Stomach (tissue), 9 donors: ENCODE results near the gene PLXNB2. TPM values are rescaled to one million over a fixed set of nuclear protein-coding genes. Genes with fewer than 3 reads are reported as not detected.

Source experiments
- DNase-seq, 2 donors: peaks; one replicate each; pipeline versions ENCODE4 v3.0.0 to v3.0.0-alpha.2; 2013 to 2019
- H3K27ac ChIP-seq, 5 donors: fragments of 200-600 bp in 4 of 5; sonication (generic) in 4 of 5; one replicate each; pipeline ENCODE4 v1.5.1; 2013 to 2019; ENCODE audit warnings: mild to moderate bottlenecking in 1 of 5, moderate library complexity in 1 of 5
- H3K27me3 ChIP-seq, 3 donors: fragments of 200-600 bp; sonication (generic); one replicate each; pipeline ENCODE4 v1.5.1; 2017 to 2019; ENCODE audit warnings: mixed run types in 1 of 3
- H3K36me3 ChIP-seq, 4 donors: fragments of 200-600 bp; sonication (generic); 1 replicate in 3 of 4; 2 replicates in 1 of 4; pipeline ENCODE4 v1.5.1; 2016 to 2019
- H3K4me1 ChIP-seq, 4 donors: fragments of 200-600 bp; sonication (generic); one replicate each; pipeline ENCODE4 v1.5.1; 2016 to 2019
- H3K4me3 ChIP-seq, 4 donors: fragments of 200-600 bp; sonication (generic) in 3 of 4; one replicate each; pipeline ENCODE4 v1.5.1; 2016 to 2019; ENCODE audit warnings: mild to moderate bottlenecking in 1 of 4
- H3K9me3 ChIP-seq, 4 donors: fragments of 200-600 bp; sonication (generic); one replicate each; pipeline ENCODE4 v1.5.1; 2016 to 2019
- EP300 ChIP-seq: sonication (generic); formaldehyde crosslinking; IDR thresholded peaks from one replicate; pipeline ENCODE4 v1.6.1; 2017; ENCODE audit warnings: antibody characterized with exemption
- POLR2A ChIP-seq, 4 donors: fragments of 450-650 bp; IDR thresholded peaks; one replicate each; pipeline ENCODE4 v1.6.1; 2016; ENCODE audit warnings: antibody characterized with exemption in 4 of 4, control low read depth in 2 of 4, mild to moderate bottlenecking in 1 of 4, moderate library complexity in 1 of 4
- POLR2AphosphoS5 ChIP-seq, 3 donors: sonication (generic); formaldehyde crosslinking; IDR thresholded peaks; one replicate each; pipeline ENCODE4 v1.6.1; 2016; ENCODE audit warnings: antibody characterized with exemption in 3 of 3
- WGBS, 5 donors: extraction: QIAGEN DNeasy Blood & Tissue Kit in 3 of 5; methylation state at CpG; one replicate each; pipeline versions ENCODE4 v1.1.5 to v1.1.7; 2013 to 2018; 5-methylcytosine and 5-hydroxymethylcytosine counted together
- intact Hi-C: fragments of 100-400 bp; cut with DNase I; formaldehyde crosslinking; loops from one replicate; pipeline ENCODE4 v1.15.1; 2023; ENCODE audit warnings: low total_unique reads
- polyA plus RNA-seq, 3 donors: library from polyadenylated mRNA; stranded (reverse); fragments of 200-250 nt; gene quantifications; one replicate each; pipeline ENCODE4 v1.2.3, GENCODE V29; 2013
- total RNA-seq, 5 donors: library from RNA; depleted of rRNA; stranded (reverse); fragments of >200 nt; gene quantifications; one replicate each; pipeline versions ENCODE4 v1.1.0 to v1.2.3, GENCODE V29; 2014 to 2016
- TF ChIP-seq, protein P1 (sequence below), 7 experiments: fragments of 450-650 bp in 4 of 7; fragments of 200-600 bp in 3 of 7; sonication (generic) in 3 of 7; IDR thresholded peaks; one replicate each; pipeline ENCODE4 v1.5.1; 2016 to 2019; ENCODE audit warnings: antibody characterized with exemption in 7 of 7, control low read depth in 2 of 7, mild to moderate bottlenecking in 1 of 7
- donor health status: healthy with polysubstance abuse.
- donor health status: Bipolar disorder and iron deficiency.
- donor health status: healthy.

PLXNB2 gene
- total and polyA plus RNA-seq, 8 donors: 50.3 to 648 (median 269) TPM

DNA sequence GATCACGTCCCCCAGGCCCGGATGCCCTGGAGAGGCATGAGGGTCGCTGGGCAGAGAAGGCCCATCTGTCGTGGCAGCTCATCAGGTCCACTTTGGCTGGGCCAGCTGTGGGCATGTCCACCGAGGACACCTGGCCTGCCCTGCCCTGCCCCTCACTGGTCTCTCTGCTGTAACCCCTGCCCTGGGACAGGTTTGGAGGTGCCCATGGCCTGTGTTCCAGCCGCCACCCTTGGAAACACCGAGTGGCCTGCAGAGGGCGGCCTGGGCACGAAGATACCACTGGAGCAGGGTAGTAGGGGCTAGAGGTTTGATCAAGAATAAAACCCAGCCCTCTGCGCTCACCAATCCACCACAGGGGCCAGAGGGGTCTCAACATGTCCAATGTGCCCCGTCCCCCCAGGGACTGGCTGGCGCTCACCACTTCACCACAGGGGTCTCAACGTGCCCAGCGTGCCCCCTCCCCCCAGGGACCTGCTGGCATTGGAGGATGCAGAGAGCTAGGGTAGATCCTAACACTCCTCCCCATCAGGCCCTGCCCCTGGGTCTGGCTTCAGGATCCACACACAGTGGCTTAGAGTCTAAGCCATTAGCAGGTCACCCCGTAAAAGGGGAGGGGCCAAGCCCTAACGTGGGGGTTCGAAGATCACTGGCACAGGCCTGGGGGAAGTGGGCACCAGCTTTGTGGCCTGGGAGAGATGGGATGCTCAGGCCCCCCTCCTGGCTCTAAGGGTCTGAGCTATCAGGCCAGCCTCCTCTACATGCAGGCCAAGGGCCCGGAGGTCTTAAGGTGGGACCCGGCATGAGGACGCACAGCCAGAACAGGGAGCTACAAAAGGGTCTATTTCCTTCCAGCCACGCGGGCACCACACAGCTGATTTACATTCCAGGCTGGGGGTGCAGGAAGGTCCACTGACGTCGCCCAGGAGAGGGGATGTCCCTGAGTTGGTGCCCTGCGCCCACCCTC, 55.1 kb downstream of the PLXNB2 start:
- peaks cover 0 to under 1% (median 0%) of the 10 kb centered on the region in 3 donors for H3K27me3 ChIP-seq
- 42 to 90% (median 47%) methylated on average over 5 to 25 of the region's 25 CpGs for WGBS, 5 donors
- H3K36me3 ChIP-seq: peaks cover 0 to 18% (median 9%) of the 10 kb centered on the region in 4 donors
- DNase-seq: peak; percentile 84 to 89
- no peaks in the 10 kb centered on the region for H3K9me3 ChIP-seq
- peaks cover 32 to 57% (median 54%) of the 10 kb centered on the region in 4 donors for H3K4me1 ChIP-seq
- intact Hi-C loops: loop anchor here (10.0 kb wide), 1 partner anchor 252 kb away; the partner anchor contains the start of genes LMF2 and NCAPH2
- peak overlapping the region; percentile 71 to 84 (median 83) for H3K27ac ChIP-seq
- H3K4me3 ChIP-seq: peak overlapping the region; percentile 62 to 78 (median 66)
- TF ChIP-seq POLR2A (IDR thresholded peaks at IDR 0.05) (no peak), POLR2AphosphoS5 (IDR thresholded peaks at IDR 0.05) (peak in 1 of 3 donors; percentile 50), EP300 (no peak)
- TF ChIP-seq, protein P1, sequence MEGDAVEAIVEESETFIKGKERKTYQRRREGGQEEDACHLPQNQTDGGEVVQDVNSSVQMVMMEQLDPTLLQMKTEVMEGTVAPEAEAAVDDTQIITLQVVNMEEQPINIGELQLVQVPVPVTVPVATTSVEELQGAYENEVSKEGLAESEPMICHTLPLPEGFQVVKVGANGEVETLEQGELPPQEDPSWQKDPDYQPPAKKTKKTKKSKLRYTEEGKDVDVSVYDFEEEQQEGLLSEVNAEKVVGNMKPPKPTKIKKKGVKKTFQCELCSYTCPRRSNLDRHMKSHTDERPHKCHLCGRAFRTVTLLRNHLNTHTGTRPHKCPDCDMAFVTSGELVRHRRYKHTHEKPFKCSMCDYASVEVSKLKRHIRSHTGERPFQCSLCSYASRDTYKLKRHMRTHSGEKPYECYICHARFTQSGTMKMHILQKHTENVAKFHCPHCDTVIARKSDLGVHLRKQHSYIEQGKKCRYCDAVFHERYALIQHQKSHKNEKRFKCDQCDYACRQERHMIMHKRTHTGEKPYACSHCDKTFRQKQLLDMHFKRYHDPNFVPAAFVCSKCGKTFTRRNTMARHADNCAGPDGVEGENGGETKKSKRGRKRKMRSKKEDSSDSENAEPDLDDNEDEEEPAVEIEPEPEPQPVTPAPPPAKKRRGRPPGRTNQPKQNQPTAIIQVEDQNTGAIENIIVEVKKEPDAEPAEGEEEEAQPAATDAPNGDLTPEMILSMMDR (IDR thresholded peaks at IDR 0.05): peak in 5 of 7 experiments; percentile 44 to 75 (median 71)

- TF ChIP-seq POLR2AphosphoS5 (IDR thresholded peaks at IDR 0.05) (no peak), POLR2A (IDR thresholded peaks at IDR 0.05) (no peak), EP300 (no peak)
- TF ChIP-seq, protein P1 (IDR thresholded peaks at IDR 0.05): no peak
- H3K9me3 ChIP-seq: no peaks in the 10 kb centered on the region
- WGBS, 5 donors: 8 to 23% (median 10%) methylated on average over 15 to 36 of the region's 36 CpGs
- peak overlapping the region; percentile 71 to 84 (median 83) for H3K27ac ChIP-seq
- peak overlapping the region; percentile 62 to 78 (median 66) for H3K4me3 ChIP-seq
- intact Hi-C loops: loop anchor here (10.0 kb wide), 1 partner anchor 253 kb away; the partner anchor contains the start of genes LMF2 and NCAPH2
- no peaks in the 10 kb centered on the region for H3K27me3 ChIP-seq
- H3K4me1 ChIP-seq: peaks cover 32 to 58% (median 54%) of the 10 kb centered on the region in 4 donors
- DNase-seq: no peak
- H3K36me3 ChIP-seq: peaks cover 3 to 24% (median 15%) of the 10 kb centered on the region in 4 donors
Observed at GRCh38 chr22:50251477-50252081, 55.9 kb downstream of the PLXNB2 start.

DNA sequence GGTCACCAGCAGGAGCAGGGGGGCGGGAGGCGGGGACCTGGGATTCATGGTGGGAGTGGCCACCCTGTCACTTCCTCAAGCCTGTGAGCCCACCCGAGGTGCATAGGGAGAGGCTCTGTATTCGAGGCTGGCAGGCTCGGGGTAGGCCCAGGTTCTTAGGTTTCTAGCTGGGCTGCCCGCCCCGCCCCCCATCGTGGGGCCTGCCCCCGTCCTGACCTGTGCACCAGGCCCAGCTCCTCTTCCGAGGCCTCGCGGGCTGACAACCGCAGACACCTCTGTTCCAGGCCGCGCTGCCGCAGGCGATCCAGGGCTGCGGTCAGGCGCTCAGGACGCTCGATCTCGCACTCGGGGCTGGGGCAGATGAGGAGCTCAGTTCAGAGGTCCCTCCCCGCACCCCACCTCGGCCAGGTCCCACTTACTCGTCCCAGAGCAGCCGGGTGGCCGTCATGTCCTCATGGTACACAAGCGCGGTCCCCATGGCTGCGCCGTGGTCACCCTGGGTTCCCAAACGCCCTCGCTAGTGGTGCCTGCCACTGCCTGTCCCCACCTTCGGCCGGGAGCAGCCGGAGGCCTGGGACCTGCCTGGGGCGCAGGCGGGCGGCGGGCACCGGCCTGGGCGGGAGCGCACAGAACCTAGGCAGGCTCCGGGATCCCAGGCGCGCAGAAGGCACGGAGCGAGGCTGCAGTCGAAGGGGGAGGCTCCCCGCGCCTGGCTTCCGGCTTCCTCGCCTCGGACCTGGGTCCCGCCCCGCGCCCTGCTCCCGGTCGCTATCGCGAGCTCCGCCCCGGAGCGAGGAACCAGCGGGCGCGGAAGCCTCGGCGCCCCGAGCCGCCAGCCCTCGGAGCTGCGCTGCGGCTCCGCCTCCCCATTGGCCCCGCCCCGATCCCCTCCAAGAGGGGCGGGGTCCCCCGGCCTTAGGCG, 56.6 kb downstream of the PLXNB2 start, which contains the start of gene HDAC10:
HDAC10 (minus strand) TSS at position 711 of the 922 bp plus-strand sequence; CDS start at position 478, 233 bp downstream.
- peak; percentile 90 to 95 for DNase-seq
- peak within 1 kb of the TSS; percentile 71 to 84 (median 83) for H3K27ac ChIP-seq
- H3K9me3 ChIP-seq: no peaks in the 10 kb centered on the region
- peaks cover 34 to 65% (median 60%) of the 10 kb centered on the region in 4 donors for H3K4me1 ChIP-seq
- TF ChIP-seq POLR2AphosphoS5 (IDR thresholded peaks at IDR 0.05): peak; percentile 19 to 79 (median 57)
- no peak for TF ChIP-seq POLR2A (IDR thresholded peaks at IDR 0.05)
- WGBS, 5 donors: 0 to 1% (median 1%) methylated on average over 19 to 81 of the region's 81 CpGs
- no peaks in the 10 kb centered on the region for H3K27me3 ChIP-seq
- H3K4me3 ChIP-seq: peak within 1 kb of the TSS; percentile 62 to 78 (median 66)
- intact Hi-C loops: loop anchor here (10.0 kb wide), 1 partner anchor 254 kb away; the partner anchor contains the start of genes LMF2 and NCAPH2
- peaks cover 11 to 31% (median 21%) of the 10 kb centered on the region in 4 donors for H3K36me3 ChIP-seq

DNA sequence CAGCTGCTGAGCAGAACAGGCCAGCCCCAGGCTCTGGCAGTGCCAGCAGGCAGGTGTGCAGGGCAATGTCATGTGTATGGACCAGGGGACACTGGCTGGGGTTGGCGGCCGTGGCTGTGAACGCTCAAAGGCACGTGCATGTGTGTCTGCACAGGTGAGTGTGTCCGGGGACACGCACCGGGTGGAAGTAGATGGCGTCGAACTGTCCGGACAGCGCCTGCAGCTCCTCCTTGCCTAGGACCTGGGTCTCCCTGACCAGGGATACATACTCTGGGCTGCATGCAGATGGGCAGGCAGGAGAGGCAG, 57.2 kb downstream of the PLXNB2 start:
- peaks cover 39 to 71% (median 66%) of the 10 kb centered on the region in 4 donors for H3K4me1 ChIP-seq

More for the DNA sequence above, 57.2 kb downstream of the PLXNB2 start:
- Histone ChIP-seq H3K4me3 (peak overlapping the region; percentile 62 to 78 (median 66)), H3K27me3 (no peaks in the 10 kb centered on the region), H3K27ac (peak overlapping the region in 3 of 5 donors; percentile 71 to 84 (median 81)), H3K9me3 (no peaks in the 10 kb centered on the region), H3K36me3 (peaks cover 11 to 26% (median 18%) of the 10 kb centered on the region in 4 donors)
- intact Hi-C loops: loop anchor here (10.0 kb wide), 1 partner anchor 255 kb away; the partner anchor contains the start of genes LMF2 and NCAPH2
- TF ChIP-seq EP300 (no peak), POLR2AphosphoS5 (IDR thresholded peaks at IDR 0.05) (no peak), POLR2A (IDR thresholded peaks at IDR 0.05) (no peak)
- TF ChIP-seq, protein P1 (IDR thresholded peaks at IDR 0.05): no peak
- no peak for DNase-seq
- 34 to 57% (median 47%) methylated on average over 9 to 11 of the region's 11 CpGs for WGBS, 5 donors
